Measurements from ENCODE around the gene RPL22.

- no peak for TF ChIP-seq CTCF (optimal IDR thresholded peaks at IDR 0.05 in 1 of 3, IDR thresholded peaks at IDR 0.05 in 1 of 3, conservative IDR thresholded peaks at IDR 0.05 in 1 of 3; ENCODE audit: extremely low read depth in 1 of 3, insufficient read depth in 2 of 3, low read length in 3 of 3)
- no peak for TF ChIP-seq EZH2 (IDR thresholded peaks at IDR 0.05; ENCODE audit: low read length)
These were observed 34.4 kb downstream of the RPL22 start for GRCh38 chr1:6165027-6165426.

Data from keratinocyte (primary cell).